BJ (cell line): ENCODE data around the gene IL1RAPL1. TPM values are rescaled to one million over a fixed set of nuclear protein-coding genes. Genes with fewer than 3 reads are reported as not detected.

Experiments
- CTCF ChIA-PET: fragments of 350-600 bp; formaldehyde crosslinking; extraction: SDS; loops from one replicate; lab custom pipeline; 2021; ENCODE audit warnings: antibody characterized with exemption, inconsistent platforms; lab: Yijun Ruan, JAX
- POLR2A ChIA-PET: fragments of 300-600 bp; sonication (Branson Sonifier 250); formaldehyde crosslinking; extraction: SDS; loops from one replicate; lab custom pipeline; 2021; ENCODE audit warnings: antibody characterized with exemption; lab: Charles Lee
- DNase-seq: peaks from one replicate; pipeline ENCODE4 v3.0.0-alpha.2; 2011; ENCODE audit warnings: low read depth
- H3K27me3 ChIP-seq: 2 replicates; pipeline ENCODE4 v1.6.0; 2011; ENCODE audit warnings: low read length; ENCODE audit not compliant: control insufficient read depth, insufficient read depth
- H3K36me3 ChIP-seq: 2 replicates; pipeline ENCODE4 v1.5.1; 2011; ENCODE audit warnings: low read length; ENCODE audit not compliant: control insufficient read depth, insufficient read depth
- H3K4me3 ChIP-seq: 2 replicates; pipeline ENCODE4 v1.5.1; 2011; ENCODE audit warnings: low read depth, mild to moderate bottlenecking, control low read depth, low read length
- polyA plus RNA-seq: library from polyadenylated mRNA; depleted of rRNA; stranded (reverse); fragments of >200 nt; gene quantifications from 2 replicates; pipeline ENCODE4 v1.2.3, GENCODE V29; 2011
- TF ChIP-seq, protein P1 (sequence below): IDR thresholded peaks from 2 replicates; pipeline ENCODE4 v1.5.1; 2011; ENCODE audit warnings: low read depth, mild to moderate bottlenecking, control low read depth, inconsistent platforms, low read length, moderate library complexity; ENCODE audit not compliant: insufficient read depth

Gene IL1RAPL1
- polyA plus RNA-seq, 1 experiment: 0.02 TPM

DNA sequence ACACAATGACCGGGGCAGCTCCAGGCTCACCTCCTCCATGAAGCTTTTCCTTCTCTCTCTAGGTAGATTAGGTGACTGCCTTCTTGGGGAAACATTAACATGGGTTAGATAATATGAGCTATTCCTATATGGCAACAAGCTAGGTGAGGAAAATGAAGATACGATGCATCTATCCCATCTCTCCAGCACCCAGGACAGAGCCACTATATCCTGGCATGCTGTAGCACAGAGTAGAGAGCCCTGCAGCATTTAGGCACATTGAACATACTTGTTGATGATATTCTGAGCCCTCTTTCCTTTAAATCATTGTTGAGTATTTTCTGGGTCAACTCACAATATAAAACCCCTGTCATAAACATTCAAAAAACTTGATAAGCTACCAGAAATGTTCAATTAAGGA is 1133.9 kb downstream of the IL1RAPL1 start:
- ChIA-PET CTCF (no interaction called here), POLR2A (no interaction called here)
- Histone ChIP-seq H3K27me3 (no peaks in the 10 kb centered on the region), H3K4me3 (no peak overlapping the region), H3K36me3 (no peaks in the 10 kb centered on the region)
- TF ChIP-seq, protein P1, sequence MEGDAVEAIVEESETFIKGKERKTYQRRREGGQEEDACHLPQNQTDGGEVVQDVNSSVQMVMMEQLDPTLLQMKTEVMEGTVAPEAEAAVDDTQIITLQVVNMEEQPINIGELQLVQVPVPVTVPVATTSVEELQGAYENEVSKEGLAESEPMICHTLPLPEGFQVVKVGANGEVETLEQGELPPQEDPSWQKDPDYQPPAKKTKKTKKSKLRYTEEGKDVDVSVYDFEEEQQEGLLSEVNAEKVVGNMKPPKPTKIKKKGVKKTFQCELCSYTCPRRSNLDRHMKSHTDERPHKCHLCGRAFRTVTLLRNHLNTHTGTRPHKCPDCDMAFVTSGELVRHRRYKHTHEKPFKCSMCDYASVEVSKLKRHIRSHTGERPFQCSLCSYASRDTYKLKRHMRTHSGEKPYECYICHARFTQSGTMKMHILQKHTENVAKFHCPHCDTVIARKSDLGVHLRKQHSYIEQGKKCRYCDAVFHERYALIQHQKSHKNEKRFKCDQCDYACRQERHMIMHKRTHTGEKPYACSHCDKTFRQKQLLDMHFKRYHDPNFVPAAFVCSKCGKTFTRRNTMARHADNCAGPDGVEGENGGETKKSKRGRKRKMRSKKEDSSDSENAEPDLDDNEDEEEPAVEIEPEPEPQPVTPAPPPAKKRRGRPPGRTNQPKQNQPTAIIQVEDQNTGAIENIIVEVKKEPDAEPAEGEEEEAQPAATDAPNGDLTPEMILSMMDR: no peak
- DNase-seq: no peak

DNA sequence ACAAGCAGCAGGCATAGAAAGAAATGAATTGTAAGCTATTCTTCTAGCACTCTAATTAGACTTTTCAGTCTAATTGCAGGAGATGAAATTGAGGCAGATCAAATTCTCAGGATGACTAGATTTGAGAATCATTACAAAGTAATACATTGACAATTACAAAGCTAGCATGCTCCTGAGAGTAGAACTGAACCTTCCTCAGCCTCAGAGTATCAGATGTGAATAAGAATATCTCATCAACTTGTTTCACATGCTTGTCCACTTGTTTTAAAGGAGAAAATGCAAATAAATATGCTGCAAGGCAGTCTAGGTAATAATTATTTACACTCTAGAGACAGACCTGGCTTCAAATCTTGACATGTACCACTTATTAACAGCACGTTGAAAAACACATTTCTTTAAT is 1137.1 kb downstream of the IL1RAPL1 start:
- CTCF ChIA-PET: no interaction called here
- no peak overlapping the region for H3K4me3 ChIP-seq
- TF ChIP-seq, protein P1: no peak
- no peaks in the 10 kb centered on the region for H3K36me3 ChIP-seq
- POLR2A ChIA-PET: no interaction called here
- DNase-seq: no peak
- H3K27me3 ChIP-seq: no peaks in the 10 kb centered on the region

DNA sequence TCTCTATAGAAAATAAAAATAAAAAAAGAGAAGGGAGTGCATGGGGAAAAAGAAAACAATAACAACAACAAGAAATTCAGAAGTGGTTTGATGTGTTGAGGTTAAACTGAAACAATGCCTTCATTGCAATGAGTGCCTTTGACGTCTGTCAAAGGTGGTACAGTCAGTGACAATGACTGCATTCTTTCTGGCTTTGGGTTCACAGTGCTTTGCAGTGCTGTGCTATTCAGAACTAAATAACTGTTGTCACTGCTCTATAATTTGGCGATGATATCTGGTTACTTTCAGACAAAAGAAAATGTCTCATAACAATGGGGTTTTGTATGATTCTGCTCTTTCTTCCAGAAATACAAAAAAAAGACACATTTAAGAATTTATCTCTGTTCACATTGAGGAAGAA is 1139.6 kb downstream of the IL1RAPL1 start:
- Histone ChIP-seq H3K27me3 (no peaks in the 10 kb centered on the region), H3K36me3 (no peaks in the 10 kb centered on the region), H3K4me3 (no peak overlapping the region)
- TF ChIP-seq, protein P1: no peak
- CTCF ChIA-PET: no interaction called here
- no peak for DNase-seq
- POLR2A ChIA-PET: no interaction called here

DNA sequence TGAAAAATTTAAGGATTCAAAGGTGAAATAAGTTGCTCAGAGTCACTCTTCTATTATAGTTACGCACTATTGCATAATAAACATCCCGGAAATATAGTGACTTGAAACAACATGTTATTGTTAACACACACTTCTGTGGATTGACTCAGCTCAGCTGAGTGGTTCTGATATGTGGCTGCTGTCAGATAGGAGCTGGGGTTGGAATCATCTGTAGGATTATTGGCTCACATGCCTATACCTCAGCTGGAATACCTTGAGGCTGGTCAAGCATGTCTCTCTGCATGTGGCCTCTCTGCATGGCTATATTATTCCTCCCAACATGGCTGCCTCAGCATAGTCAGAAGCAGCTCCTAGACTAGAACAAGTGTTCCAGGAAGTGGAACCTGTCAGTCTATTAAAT is 1141.4 kb downstream of the IL1RAPL1 start:
- CTCF ChIA-PET: no interaction called here
- no peaks in the 10 kb centered on the region for H3K36me3 ChIP-seq
- TF ChIP-seq, protein P1: no peak
- POLR2A ChIA-PET: no interaction called here
- DNase-seq: no peak
- H3K27me3 ChIP-seq: no peaks in the 10 kb centered on the region
- no peak overlapping the region for H3K4me3 ChIP-seq

DNA sequence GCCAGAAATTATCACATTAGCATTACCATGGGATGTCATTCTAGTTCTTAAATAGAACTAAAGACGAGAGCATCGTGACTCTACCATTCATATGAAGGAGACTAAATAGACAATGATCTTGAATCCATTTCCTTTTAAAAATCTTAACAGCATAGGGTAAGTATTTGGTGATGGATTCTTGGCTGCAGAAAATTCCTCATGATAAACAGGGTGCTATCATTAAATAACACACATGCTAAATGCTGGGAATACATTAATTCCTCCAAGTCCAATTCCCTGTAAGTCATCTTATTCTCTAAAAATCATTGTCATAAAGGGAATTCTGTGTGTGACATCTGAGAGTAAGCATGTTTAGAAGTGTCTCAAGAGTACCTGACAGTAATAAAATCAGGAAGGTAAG is 1157.7 kb downstream of the IL1RAPL1 start:
- CTCF ChIA-PET: no interaction called here
- H3K27me3 ChIP-seq: no peaks in the 10 kb centered on the region

More for the DNA sequence above, 1157.7 kb downstream of the IL1RAPL1 start:
- H3K4me3 ChIP-seq: no peak overlapping the region
- H3K36me3 ChIP-seq: no peaks in the 10 kb centered on the region
- POLR2A ChIA-PET: no interaction called here
- TF ChIP-seq, protein P1: no peak
- no peak for DNase-seq
